Measurements from ENCODE around the gene VPS45.
A peak's percentile ranks its signal among the peaks of the same experiment; 100 is the strongest.

VPS45 gene

DNA sequence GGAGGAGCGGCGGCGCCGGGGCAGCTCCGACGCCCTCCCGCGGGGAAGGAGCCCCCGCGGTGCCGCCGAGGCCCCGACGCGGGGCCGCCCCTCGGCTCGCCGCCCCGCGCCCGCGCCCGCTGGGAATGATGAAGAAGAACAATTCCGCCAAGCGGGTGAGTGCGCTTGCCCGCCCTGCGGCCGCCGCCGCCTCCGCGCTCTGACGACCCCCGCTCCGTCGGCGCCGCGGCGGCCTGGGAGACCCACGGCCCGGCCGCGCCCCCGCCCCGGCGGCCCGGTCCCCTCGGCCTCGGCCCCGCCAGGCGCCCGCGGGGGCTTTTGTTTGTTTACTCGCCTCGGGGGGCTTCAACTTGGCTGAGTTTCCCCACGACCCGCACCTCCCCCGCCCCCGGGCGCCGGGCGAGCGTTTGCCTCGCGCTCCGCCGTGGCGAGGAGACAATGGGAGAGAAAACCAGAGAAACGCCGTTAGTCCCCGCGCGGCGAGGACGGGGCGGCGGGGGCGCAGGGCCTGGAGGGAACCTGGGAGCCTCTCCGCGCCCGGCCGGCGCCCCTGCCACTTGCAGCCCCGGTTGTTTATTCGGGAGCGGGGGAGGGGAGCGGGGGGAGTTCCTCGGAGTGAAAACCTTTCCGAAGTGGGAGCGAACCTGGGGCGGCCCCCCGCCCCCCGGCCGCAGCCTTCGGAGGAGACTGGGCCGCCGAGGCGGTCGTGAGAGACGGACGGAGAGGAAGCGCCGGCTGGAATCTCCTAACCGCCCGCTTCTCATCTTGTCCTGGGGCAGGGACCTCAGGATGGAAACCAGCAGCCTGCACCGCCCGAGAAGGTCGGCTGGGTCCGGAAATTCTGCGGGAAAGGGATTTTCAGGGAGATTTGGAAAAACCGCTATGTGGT, 82.8 kb downstream of the VPS45 start:
- H2AFZ ChIP-seq (ENCODE audit: low read depth, low read length, severe bottlenecking): peak overlapping the region; percentile 33
- no peaks in the 10 kb centered on the region for H4K20me1 ChIP-seq (ENCODE audit: low read depth, low read length)
- peak overlapping the region; percentile 78 for H3K27ac ChIP-seq (ENCODE audit: low read depth, low read length)
- H3K27me3 ChIP-seq (ENCODE audit: low read length): no peaks in the 10 kb centered on the region
- no peak for TF ChIP-seq EZH2phosphoT487 (conservative IDR thresholded peaks at IDR 0.05; ENCODE audit: low read length)
- TF ChIP-seq CTCF (IDR thresholded peaks at IDR 0.05; ENCODE audit: insufficient read depth, low read length, poor library complexity, severe bottlenecking): no peak
- H3F3A ChIP-seq (ENCODE audit: insufficient read depth): peaks cover 32% of the 10 kb centered on the region
- no peaks in the 10 kb centered on the region for H3K9me2 ChIP-seq (replicated peaks; ENCODE audit: insufficient read depth, low read length)
- no peaks in the 10 kb centered on the region for H3K79me2 ChIP-seq (ENCODE audit: insufficient read depth, low read length)
- H3K9me3 ChIP-seq (ENCODE audit: insufficient read depth, low read length): no peaks in the 10 kb centered on the region
- peak overlapping the region; percentile 62 for H3K4me2 ChIP-seq (ENCODE audit: low read depth, low read length, poor library complexity, severe bottlenecking)
- H3K9ac ChIP-seq (ENCODE audit: low read length): peak overlapping the region; percentile 63
- no peaks in the 10 kb centered on the region for H3K36me3 ChIP-seq (ENCODE audit: low read length)
- H3K4me3 ChIP-seq (ENCODE audit: insufficient read depth, low read length, poor library complexity, severe bottlenecking): peak overlapping the region; percentile 66

GRCh38 chr1:150151291-150152181, 84.0 kb downstream of the VPS45 start:
- Histone ChIP-seq H3K4me3 (ENCODE audit: insufficient read depth, low read length, poor library complexity, severe bottlenecking) (peak overlapping the region; percentile 66), H4K20me1 (ENCODE audit: low read depth, low read length) (no peaks in the 10 kb centered on the region), H3K27ac (ENCODE audit: low read depth, low read length) (peak overlapping the region; percentile 78), H3K9me2 (replicated peaks; ENCODE audit: insufficient read depth, low read length) (no peaks in the 10 kb centered on the region), H2AFZ (ENCODE audit: low read depth, low read length, severe bottlenecking) (no peak overlapping the region), H3F3A (ENCODE audit: insufficient read depth) (peaks cover 35% of the 10 kb centered on the region), H3K9ac (ENCODE audit: low read length) (peak overlapping the region; percentile 63), H3K9me3 (ENCODE audit: insufficient read depth, low read length) (no peaks in the 10 kb centered on the region), H3K4me2 (ENCODE audit: low read depth, low read length, poor library complexity, severe bottlenecking) (peak overlapping the region; percentile 62), H3K36me3 (ENCODE audit: low read length) (no peaks in the 10 kb centered on the region), H3K79me2 (ENCODE audit: insufficient read depth, low read length) (no peaks in the 10 kb centered on the region), H3K27me3 (ENCODE audit: low read length) (no peaks in the 10 kb centered on the region)
- no peak for TF ChIP-seq CTCF (IDR thresholded peaks at IDR 0.05; ENCODE audit: insufficient read depth, low read length, poor library complexity, severe bottlenecking)
- TF ChIP-seq EZH2phosphoT487 (conservative IDR thresholded peaks at IDR 0.05; ENCODE audit: low read length): no peak

DNA sequence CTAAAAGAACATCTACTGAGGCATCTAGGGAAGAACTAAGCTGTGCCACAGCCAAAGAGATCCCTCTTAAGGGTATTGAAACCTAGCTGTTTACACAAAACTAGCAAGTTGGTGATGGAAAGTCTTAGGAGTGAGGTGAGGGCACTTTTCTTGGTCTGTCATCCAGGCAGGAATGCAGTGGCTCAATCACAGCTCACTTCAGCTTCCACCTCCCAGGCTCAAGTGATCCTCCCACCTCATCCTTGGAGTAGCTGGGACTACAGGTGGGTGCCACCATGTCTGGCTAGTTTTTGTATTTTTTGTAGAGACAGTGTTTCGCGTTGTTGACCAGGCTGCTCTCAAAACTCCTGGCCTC, 84.6 kb downstream of the VPS45 start:
- no peak overlapping the region for H3K4me2 ChIP-seq (ENCODE audit: low read depth, low read length, poor library complexity, severe bottlenecking)
- peak overlapping the region; percentile 78 for H3K27ac ChIP-seq (ENCODE audit: low read depth, low read length)
- TF ChIP-seq EZH2phosphoT487 (conservative IDR thresholded peaks at IDR 0.05; ENCODE audit: low read length): no peak
- no peak for TF ChIP-seq CTCF (IDR thresholded peaks at IDR 0.05; ENCODE audit: insufficient read depth, low read length, poor library complexity, severe bottlenecking)
- no peaks in the 10 kb centered on the region for H4K20me1 ChIP-seq (ENCODE audit: low read depth, low read length)
- no peak overlapping the region for H2AFZ ChIP-seq (ENCODE audit: low read depth, low read length, severe bottlenecking)
- H3K4me3 ChIP-seq (ENCODE audit: insufficient read depth, low read length, poor library complexity, severe bottlenecking): no peak overlapping the region
- no peaks in the 10 kb centered on the region for H3K79me2 ChIP-seq (ENCODE audit: insufficient read depth, low read length)
- H3K36me3 ChIP-seq (ENCODE audit: low read length): no peaks in the 10 kb centered on the region
- no peak overlapping the region for H3K9ac ChIP-seq (ENCODE audit: low read length)
- H3F3A ChIP-seq (ENCODE audit: insufficient read depth): peaks cover 37% of the 10 kb centered on the region
- H3K27me3 ChIP-seq (ENCODE audit: low read length): no peaks in the 10 kb centered on the region
- H3K9me2 ChIP-seq (replicated peaks; ENCODE audit: insufficient read depth, low read length): no peaks in the 10 kb centered on the region
- no peaks in the 10 kb centered on the region for H3K9me3 ChIP-seq (ENCODE audit: insufficient read depth, low read length)

Measured in SU-DHL-6 (cell line).